Measurements from ENCODE around the gene AK8.
"Not testable (repeated sequence)": the region's sequence is repeated elsewhere in the genome, so short reads cannot be mapped to it uniquely, and the experiment has no call there.

The AK8 gene

GRCh38 chr9:132711846-132712245, 166.2 kb downstream of the AK8 start:
- no peak for DNase-seq (ENCODE audit: low read depth in 2 of 2)

GRCh38 chr9:132711152-132711551, 166.9 kb downstream of the AK8 start:
- not testable (repeated sequence) for DNase-seq (ENCODE audit: low read depth in 2 of 2)

DNA sequence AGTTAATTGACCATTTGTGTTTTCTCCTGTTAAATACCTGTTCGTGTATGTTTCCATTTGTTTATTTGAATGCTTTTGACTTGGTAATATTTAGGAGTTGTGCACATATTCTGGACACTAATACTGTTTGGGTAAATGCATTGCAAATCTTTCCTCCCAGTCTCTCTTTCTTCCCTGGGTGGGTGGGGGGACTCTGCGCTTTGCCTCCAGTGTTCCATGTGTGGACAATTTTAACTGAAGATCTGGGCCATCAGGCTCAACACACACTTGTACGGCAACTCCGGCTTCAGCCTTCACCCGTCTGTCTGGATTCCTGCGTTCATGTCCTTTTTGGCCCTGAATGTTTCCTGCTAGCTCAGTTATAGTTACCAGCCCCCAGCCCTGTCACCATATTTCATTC, 167.8 kb downstream of the AK8 start:
- DNase-seq (ENCODE audit: low read depth in 2 of 2) = no peak

GRCh38 chr9:132708769-132709430, 169.2 kb downstream of the AK8 start:
- DNase-seq (ENCODE audit: low read depth in 2 of 2) = no peak

DNA sequence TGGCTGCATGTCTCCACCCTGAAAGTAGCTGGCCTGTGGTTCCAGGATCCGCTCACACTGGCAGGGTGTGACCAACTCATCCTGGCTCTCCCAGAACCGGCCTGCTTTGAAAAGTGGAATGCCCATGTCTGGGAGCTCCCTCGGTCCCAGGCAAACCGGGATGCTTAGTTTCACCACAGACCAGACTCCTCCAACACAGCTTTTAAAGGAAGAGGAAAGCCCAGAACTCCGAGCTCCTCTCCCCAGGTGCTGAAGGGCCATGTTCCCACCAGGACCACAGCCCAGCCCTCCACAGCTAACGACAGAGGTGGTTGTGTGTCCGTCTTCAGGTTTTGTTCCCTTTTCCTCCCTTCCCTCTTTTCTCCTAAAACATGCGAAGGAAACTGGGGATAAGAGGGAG, 169.8 kb downstream of the AK8 start:
- no peak for DNase-seq (ENCODE audit: low read depth in 2 of 2)

- no peak for DNase-seq (ENCODE audit: low read depth in 2 of 2)
These were observed 174.7 kb downstream of the AK8 start for GRCh38 chr9:132703336-132703735.

GRCh38 chr9:132702254-132702653, 175.8 kb downstream of the AK8 start:
- no peak for DNase-seq (ENCODE audit: low read depth in 2 of 2)

DNA sequence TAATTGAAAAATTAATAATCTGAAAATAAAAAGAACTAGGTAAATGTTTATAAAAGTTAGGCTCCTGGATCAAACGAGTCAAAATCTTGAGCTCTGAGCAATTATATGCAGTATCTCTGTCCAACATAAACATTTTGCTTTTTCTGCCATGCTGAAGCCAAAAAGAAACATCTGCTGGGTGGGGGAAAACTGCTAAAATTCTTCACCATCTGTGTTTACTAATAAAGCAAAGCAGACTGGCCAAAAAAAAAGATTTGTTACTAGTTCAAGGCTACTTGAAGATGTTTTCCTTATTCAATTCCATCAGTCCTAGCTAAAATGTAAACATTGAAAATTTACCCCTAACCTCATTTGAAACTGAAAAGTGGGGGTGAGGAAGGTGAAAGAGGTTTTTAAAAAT, 178.1 kb downstream of the AK8 start:
- DNase-seq (ENCODE audit: low read depth in 2 of 2) = no peak

DNA sequence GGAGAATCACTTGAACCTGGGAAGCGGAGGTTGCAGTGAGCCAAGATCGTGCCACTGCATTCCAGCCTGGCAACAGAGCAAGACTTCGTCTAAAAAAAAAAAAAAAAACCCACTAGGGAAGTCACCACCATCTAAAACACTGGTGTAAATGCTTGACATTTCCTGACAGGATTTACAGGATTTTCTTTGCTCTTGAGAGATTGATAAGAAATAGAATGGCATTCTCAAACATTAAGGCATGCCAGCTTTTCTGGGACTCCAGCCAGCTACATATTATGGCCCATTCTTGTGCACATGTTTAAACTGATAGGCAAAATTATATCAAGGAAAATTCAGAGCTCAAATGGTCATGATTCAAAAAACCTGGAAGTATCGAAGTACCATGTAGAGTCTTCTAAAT, 179.1 kb downstream of the AK8 start:
- DNase-seq (ENCODE audit: low read depth in 2 of 2) = no peak

- DNase-seq (ENCODE audit: low read depth in 2 of 2) = no peak
These were observed 180.9 kb downstream of the AK8 start for GRCh38 chr9:132697230-132697629.

DNA sequence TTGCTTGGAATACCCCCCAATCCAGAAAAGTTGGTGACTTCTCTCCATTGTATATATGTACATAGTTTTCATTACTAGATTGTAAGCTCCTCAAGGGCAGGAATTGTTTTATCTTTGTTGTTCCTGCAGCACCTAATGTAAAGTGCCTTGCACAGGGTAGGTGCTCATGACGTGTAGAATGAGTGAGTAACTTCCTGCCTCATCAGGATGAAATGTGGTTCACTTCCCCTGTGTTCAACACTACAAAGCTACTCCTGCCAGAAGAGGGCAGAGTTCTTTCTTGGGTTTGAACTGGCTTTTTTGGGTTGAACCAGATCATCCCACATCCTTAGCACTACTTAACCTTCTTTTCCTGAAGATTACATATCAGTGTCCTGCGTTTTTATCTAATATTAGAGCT, 183.9 kb downstream of the AK8 start:
- DNase-seq (ENCODE audit: low read depth in 2 of 2) = no peak

DNA sequence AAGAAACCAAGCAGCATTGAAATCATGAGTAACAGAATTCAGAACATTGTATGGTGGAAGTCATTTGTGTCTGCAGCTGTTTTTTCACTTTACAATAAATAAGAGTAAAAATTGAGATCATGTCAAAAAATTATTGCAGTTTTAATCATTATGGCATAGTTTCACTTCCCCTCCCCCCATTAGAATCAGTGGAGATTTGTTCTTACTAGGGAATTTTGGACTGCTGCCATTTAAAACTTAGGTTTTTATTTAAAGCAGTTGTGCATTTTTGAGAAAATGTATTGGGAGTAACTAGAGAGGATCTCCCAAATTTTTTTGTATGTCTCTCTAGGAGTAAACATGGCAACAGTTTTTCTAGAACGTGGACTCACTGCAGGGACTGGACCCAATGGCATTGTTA, 187.4 kb downstream of the AK8 start:
- DNase-seq (ENCODE audit: low read depth in 2 of 2) = no peak

GRCh38 chr9:132683873-132684272, 194.2 kb downstream of the AK8 start:
- DNase-seq (ENCODE audit: low read depth in 2 of 2) = no peak

DNA sequence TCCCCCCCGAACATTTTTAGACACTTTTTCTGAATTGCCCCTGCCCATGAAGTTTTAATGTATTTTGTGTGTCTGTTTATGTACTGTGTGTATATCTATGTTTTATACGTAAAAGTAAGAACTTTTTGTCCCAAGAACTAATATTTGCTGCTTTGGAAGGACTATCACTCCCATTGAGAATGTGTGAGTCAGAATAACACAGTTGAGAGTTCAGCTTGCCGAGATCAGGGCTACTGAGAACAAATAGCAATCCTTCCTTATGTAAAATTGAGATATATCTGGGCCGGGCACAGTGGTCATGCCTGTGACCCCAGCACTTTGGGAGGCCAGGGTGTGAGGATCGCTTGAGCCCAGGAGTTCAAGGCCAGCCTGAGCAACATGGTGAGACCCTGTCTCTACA, 196.5 kb downstream of the AK8 start:
- DNase-seq (ENCODE audit: low read depth in 2 of 2) = no peak

GRCh38 chr9:132679946-132680625, 198.0 kb downstream of the AK8 start:
- DNase-seq (ENCODE audit: low read depth in 2 of 2) = no peak

GRCh38 chr9:132677976-132678375, 200.1 kb downstream of the AK8 start:
- DNase-seq (ENCODE audit: low read depth in 2 of 2) = no peak

Data from stimulated activated CD8-positive, alpha-beta memory T cell treated with anti-CD3 and anti-CD28 coated beads, Interleukin-7, amount 100 ng/mL, for 4 hours (primary cell).